Putamen (tissue), 1 donor: Measurements from ENCODE around the gene FAM131B.

Experiments used
- DNase-seq: peaks from one replicate; pipeline ENCODE4 v3.0.0-alpha.2; 2016; ENCODE audit warnings: low spot score

FAM131B gene

GRCh38 chr7:143382126-143382790, 19.7 kb upstream of the FAM131B start:
- no peak for DNase-seq

- DNase-seq = peak; percentile 53
Measured at GRCh38 chr7:143381427-143382125, 19.1 kb upstream of the FAM131B start.

- peak; percentile 85 for DNase-seq
Measured at GRCh38 chr7:143380646-143381426, 18.3 kb upstream of the FAM131B start, which contains the start of gene ZYX. TSS of gene ZYX (plus strand) at chr7:143381345. CDS start at chr7:143381572, 227 bp downstream.

GRCh38 chr7:143380260-143380645, 17.7 kb upstream of the FAM131B start:
- peak; percentile 82 for DNase-seq

- DNase-seq = no peak
Measured at GRCh38 chr7:143379611-143380259, 17.2 kb upstream of the FAM131B start.

- DNase-seq = no peak
Measured at GRCh38 chr7:143376396-143376795, 13.9 kb upstream of the FAM131B start.

GRCh38 chr7:143375298-143376034, 13.0 kb upstream of the FAM131B start:
- DNase-seq = no peak

- no peak for DNase-seq
Measured at GRCh38 chr7:143374561-143374960, 12.0 kb upstream of the FAM131B start.

- DNase-seq = no peak
Measured at GRCh38 chr7:143373255-143373794, 10.8 kb upstream of the FAM131B start.

- DNase-seq = peak; percentile 90
Measured at GRCh38 chr7:143372070-143372469, 9.6 kb upstream of the FAM131B start.

- no peak for DNase-seq
Measured at GRCh38 chr7:143369678-143370651, 7.5 kb upstream of the FAM131B start.

- no peak for DNase-seq
Measured at GRCh38 chr7:143368387-143368786, 5.9 kb upstream of the FAM131B start.

- no peak for DNase-seq
Measured at GRCh38 chr7:143367972-143368371, 5.5 kb upstream of the FAM131B start.

GRCh38 chr7:143363016-143363937, 764 bp upstream of the FAM131B start:
- DNase-seq = no peak

- DNase-seq = no peak
Measured at GRCh38 chr7:143361552-143362130, 872 bp downstream of the FAM131B start.

GRCh38 chr7:143360788-143361551, 1.5 kb downstream of the FAM131B start:
- DNase-seq = no peak

GRCh38 chr7:143359771-143360353, 2.7 kb downstream of the FAM131B start:
- DNase-seq = no peak
